DND-41 (cell line): ENCODE measurements around the gene TNFRSF8.

Source experiments
- ATAC-seq: fragments of 200-7000 bp; cut with Tn5 transposase; 3 replicates; pipeline ENCODE4 v1.9.1; 2021; ENCODE audit warnings: low read depth; ENCODE audit not compliant: insufficient read depth
- DNase-seq: peaks from one replicate; pipeline ENCODE4 v3.0.0-alpha.2; 2020
- H2AFZ ChIP-seq: 2 replicates; pipeline ENCODE4 v1.6.0; 2012; ENCODE audit warnings: low read depth, low read length
- H3K27ac ChIP-seq: 2 replicates; pipeline ENCODE4 v1.5.1; 2012; ENCODE audit warnings: low read length, inconsistent platforms
- H3K27me3 ChIP-seq: fragments of 200-600 bp; sonication (generic); 2 replicates; pipeline ENCODE4 v1.6.0; 2012; ENCODE audit warnings: low read length, mild to moderate bottlenecking, inconsistent platforms; ENCODE audit not compliant: insufficient read depth, poor library complexity
- H3K36me3 ChIP-seq: 2 replicates; pipeline ENCODE4 v1.5.1; 2012; ENCODE audit warnings: low read length, inconsistent platforms; ENCODE audit not compliant: insufficient read depth
- H3K4me1 ChIP-seq: 2 replicates; pipeline ENCODE4 v1.5.1; 2012; ENCODE audit warnings: mild to moderate bottlenecking, low read length; ENCODE audit not compliant: insufficient read depth
- H3K4me2 ChIP-seq: 2 replicates; pipeline ENCODE4 v1.6.0; 2012; ENCODE audit warnings: mild to moderate bottlenecking, moderate library complexity, low read length, inconsistent platforms; ENCODE audit not compliant: insufficient read depth
- H3K4me3 ChIP-seq, 2 experiments: fragments of 200-600 bp in 1 of 2; shearing (Covaris generic) in 1 of 2; 2 replicates each; pipeline ENCODE4 v1.5.1; 2012 to 2016; ENCODE audit warnings: inconsistent platforms in 2 of 2, low read length in 2 of 2, mild to moderate bottlenecking in 2 of 2, low read depth in 1 of 2, moderate library complexity in 1 of 2
- H3K79me2 ChIP-seq: 2 replicates; pipeline ENCODE4 v1.6.0; 2012; ENCODE audit warnings: low read length, inconsistent platforms; ENCODE audit not compliant: insufficient read depth
- H3K9ac ChIP-seq: 2 replicates; pipeline ENCODE4 v1.6.0; 2012; ENCODE audit warnings: low read depth, mild to moderate bottlenecking, inconsistent platforms, low read length, moderate library complexity
- H3K9me3 ChIP-seq: 2 replicates; pipeline ENCODE4 v1.5.1; 2012; ENCODE audit warnings: low read length, moderate library complexity, mild to moderate bottlenecking, inconsistent platforms; ENCODE audit not compliant: insufficient read depth, severe bottlenecking
- H4K20me1 ChIP-seq: 2 replicates; pipeline ENCODE4 v1.6.0; 2012; ENCODE audit warnings: low read length; ENCODE audit not compliant: insufficient read depth
- EZH2 ChIP-seq: IDR thresholded peaks from 3 replicates; pipeline ENCODE4 v1.6.1; 2012; ENCODE audit warnings: borderline replicate concordance, low read depth, mild to moderate bottlenecking, moderate library complexity, low read length, inconsistent platforms; ENCODE audit not compliant: severe bottlenecking
- TF ChIP-seq, protein P1 (sequence below): IDR thresholded peaks from 2 replicates; pipeline ENCODE4 v1.5.1; 2012; ENCODE audit warnings: borderline replicate concordance, low read length, moderate library complexity, mild to moderate bottlenecking; ENCODE audit not compliant: poor library complexity, severe bottlenecking; ENCODE audit errors: extremely low read depth

Gene TNFRSF8

DNA sequence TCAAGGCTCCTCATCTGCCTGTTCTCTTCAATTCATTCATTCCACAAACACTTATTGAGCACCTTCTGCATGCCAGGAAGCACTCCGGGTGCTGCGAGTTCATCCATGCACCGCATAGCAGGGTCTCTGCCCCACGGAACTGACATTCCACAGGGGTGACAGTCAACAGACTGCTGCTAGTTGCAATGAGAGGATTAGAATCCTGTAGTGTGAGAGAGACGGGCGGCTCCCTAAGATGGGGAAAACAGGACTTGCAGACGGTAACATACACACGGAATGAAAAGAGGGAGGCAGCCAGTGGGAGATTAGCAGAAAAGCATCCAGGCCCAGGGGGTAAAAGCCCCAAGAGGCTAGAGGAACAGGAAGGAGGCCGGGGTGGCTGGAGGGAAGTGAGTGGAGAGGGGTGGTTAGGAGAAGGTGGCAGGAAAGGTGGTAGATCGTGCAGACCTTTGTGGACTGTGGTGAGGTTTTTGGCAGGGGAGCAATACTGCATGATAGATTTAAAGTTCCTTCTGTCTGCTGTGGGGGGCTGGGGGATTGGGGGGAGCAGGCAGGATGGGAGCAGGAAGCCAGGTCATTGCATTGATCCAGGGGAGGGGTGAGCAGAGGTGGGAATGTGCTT, 6.6 kb downstream of the TNFRSF8 start:
- Histone ChIP-seq H3K4me3 (no peak overlapping the region), H3K4me1 (peaks cover 29% of the 10 kb centered on the region), H2AFZ (no peak overlapping the region), H3K36me3 (0 out of 2 replicates have a peak, but pooled peaks cover 3% of the 10 kb centered on the region), H3K9ac (no peak overlapping the region), H4K20me1 (no peaks in the 10 kb centered on the region), H3K9me3 (no peaks in the 10 kb centered on the region), H3K27ac (no peak overlapping the region), H3K27me3 (no peaks in the 10 kb centered on the region), H3K79me2 (peaks cover under 1% of the 10 kb centered on the region; the same call in 1 of the 2 replicates), H3K4me2 (no peak overlapping the region)
- ATAC-seq (no peak), DNase-seq (no peak)
- TF ChIP-seq, protein P1, sequence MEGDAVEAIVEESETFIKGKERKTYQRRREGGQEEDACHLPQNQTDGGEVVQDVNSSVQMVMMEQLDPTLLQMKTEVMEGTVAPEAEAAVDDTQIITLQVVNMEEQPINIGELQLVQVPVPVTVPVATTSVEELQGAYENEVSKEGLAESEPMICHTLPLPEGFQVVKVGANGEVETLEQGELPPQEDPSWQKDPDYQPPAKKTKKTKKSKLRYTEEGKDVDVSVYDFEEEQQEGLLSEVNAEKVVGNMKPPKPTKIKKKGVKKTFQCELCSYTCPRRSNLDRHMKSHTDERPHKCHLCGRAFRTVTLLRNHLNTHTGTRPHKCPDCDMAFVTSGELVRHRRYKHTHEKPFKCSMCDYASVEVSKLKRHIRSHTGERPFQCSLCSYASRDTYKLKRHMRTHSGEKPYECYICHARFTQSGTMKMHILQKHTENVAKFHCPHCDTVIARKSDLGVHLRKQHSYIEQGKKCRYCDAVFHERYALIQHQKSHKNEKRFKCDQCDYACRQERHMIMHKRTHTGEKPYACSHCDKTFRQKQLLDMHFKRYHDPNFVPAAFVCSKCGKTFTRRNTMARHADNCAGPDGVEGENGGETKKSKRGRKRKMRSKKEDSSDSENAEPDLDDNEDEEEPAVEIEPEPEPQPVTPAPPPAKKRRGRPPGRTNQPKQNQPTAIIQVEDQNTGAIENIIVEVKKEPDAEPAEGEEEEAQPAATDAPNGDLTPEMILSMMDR = no peak
- TF ChIP-seq EZH2 = no peak

DNA sequence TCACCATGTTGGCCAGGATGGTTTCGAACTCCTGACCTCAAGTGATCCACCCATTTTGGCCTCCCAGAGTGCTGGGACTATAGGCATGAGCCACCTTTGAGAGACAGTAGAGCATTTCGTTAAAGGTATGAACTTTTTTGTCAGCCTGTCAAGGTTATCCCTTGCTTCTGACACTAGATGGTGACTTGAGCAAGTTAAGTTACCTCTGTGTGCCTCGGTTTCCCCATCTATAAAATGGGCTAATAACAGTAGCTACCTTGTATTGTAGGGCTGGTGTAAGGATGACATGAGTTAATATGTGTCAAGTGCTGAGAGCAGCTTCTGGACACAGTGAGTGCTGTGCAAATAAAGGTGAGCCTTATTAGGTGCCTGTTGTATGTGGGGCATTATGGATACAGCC, 8.8 kb downstream of the TNFRSF8 start:
- H3K4me1 ChIP-seq = peaks cover 10% of the 10 kb centered on the region
- H3K9me3 ChIP-seq = no peaks in the 10 kb centered on the region
- TF ChIP-seq EZH2 = no peak
- TF ChIP-seq, protein P1 = no peak
- no peaks in the 10 kb centered on the region for H3K27me3 ChIP-seq
- no peak overlapping the region for H3K4me3 ChIP-seq
- H3K79me2 ChIP-seq = no peaks in the 10 kb centered on the region
- H3K36me3 ChIP-seq = 0 out of 2 replicates have a peak, but pooled peaks cover 3% of the 10 kb centered on the region
- no peak overlapping the region for H3K4me2 ChIP-seq
- no peaks in the 10 kb centered on the region for H4K20me1 ChIP-seq
- H3K27ac ChIP-seq = no peak overlapping the region
- no peak overlapping the region for H2AFZ ChIP-seq
- H3K9ac ChIP-seq = no peak overlapping the region
- ATAC-seq = no peak
- no peak for DNase-seq

DNA sequence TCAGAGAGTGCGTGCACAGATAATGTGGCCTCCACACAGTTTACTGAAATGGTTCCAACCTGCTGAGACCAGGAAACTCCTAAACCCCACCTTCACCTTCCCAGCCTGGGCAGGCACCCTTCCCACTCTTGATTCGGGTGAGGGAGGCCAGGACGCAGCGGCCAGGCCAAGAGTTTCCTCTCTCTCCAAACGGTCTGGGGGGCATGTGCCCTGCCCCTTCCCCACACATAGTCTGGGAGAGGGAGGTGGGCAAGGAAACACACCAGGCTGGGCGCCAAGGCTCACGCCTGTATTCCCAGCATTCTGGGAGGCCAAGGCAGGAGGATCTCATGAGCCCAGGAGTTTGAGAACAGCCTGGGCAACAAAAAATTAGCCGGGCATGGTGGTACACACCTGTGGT, 9.6 kb downstream of the TNFRSF8 start:
- Histone ChIP-seq H3K9me3 (no peaks in the 10 kb centered on the region), H3K27me3 (no peaks in the 10 kb centered on the region), H3K79me2 (no peaks in the 10 kb centered on the region), H2AFZ (no peak overlapping the region), H3K4me1 (peaks cover 10% of the 10 kb centered on the region), H3K9ac (no peak overlapping the region), H3K4me3 (no peak overlapping the region), H3K36me3 (0 out of 2 replicates have a peak, but pooled peaks cover 3% of the 10 kb centered on the region), H3K4me2 (no peak overlapping the region), H3K27ac (no peak overlapping the region), H4K20me1 (no peaks in the 10 kb centered on the region)
- TF ChIP-seq, protein P1 = no peak
- no peak for TF ChIP-seq EZH2
- ATAC-seq (no peak), DNase-seq (no peak)

DNA sequence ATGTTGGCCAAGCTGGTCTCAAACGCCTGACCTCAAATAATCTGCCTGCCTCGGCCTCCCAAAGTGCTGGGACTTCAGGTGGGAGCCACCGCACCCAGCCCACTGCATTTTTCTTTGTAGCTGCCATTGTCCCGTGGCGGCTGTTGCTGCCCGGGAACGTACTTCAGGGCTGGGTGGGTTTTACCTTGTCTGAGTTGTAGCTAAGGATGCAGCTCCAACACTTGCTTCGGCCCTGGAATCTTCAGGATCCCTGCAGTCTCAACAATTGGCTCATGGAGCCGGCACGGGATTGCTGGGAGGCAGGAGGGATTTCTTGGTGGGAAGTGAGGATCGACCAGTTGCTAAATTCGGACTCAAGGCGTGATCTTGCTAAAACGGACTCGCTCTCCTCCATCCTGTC, 10.7 kb downstream of the TNFRSF8 start:
- Histone ChIP-seq H2AFZ (no peak overlapping the region), H3K9me3 (no peaks in the 10 kb centered on the region), H3K36me3 (0 out of 2 replicates have a peak, but pooled peaks cover 3% of the 10 kb centered on the region), H4K20me1 (no peaks in the 10 kb centered on the region), H3K27me3 (no peaks in the 10 kb centered on the region), H3K4me1 (peaks cover 3% of the 10 kb centered on the region; the same call in 1 of the 2 replicates), H3K79me2 (no peaks in the 10 kb centered on the region), H3K4me3 (no peak overlapping the region), H3K27ac (no peak overlapping the region), H3K4me2 (no peak overlapping the region), H3K9ac (no peak overlapping the region)
- TF ChIP-seq, protein P1 = no peak
- TF ChIP-seq EZH2 = no peak
- ATAC-seq (no peak), DNase-seq (no peak)
